Kidney tubule cell (primary cell): ENCODE data around the gene GPR4.

Experiments used
- DNase-seq: peaks from one replicate; pipeline ENCODE4 v3.0.0-alpha.2; 2018; ENCODE audit warnings: low spot score

GPR4 gene

GRCh38 chr19:45547965-45548609 lies 53.9 kb downstream of the GPR4 start:
- peak; percentile 69 for DNase-seq

- DNase-seq, result no peak
Measured at GRCh38 chr19:45547211-45547770, 54.7 kb downstream of the GPR4 start.

- no peak for DNase-seq
Measured at GRCh38 chr19:45542234-45542668, 59.8 kb downstream of the GPR4 start.
